ENCODE results near the gene DERL2.

GRCh38 chr17:5430413-5430999, 55.5 kb downstream of the DERL2 start:
- TF ChIP-seq, protein P1, sequence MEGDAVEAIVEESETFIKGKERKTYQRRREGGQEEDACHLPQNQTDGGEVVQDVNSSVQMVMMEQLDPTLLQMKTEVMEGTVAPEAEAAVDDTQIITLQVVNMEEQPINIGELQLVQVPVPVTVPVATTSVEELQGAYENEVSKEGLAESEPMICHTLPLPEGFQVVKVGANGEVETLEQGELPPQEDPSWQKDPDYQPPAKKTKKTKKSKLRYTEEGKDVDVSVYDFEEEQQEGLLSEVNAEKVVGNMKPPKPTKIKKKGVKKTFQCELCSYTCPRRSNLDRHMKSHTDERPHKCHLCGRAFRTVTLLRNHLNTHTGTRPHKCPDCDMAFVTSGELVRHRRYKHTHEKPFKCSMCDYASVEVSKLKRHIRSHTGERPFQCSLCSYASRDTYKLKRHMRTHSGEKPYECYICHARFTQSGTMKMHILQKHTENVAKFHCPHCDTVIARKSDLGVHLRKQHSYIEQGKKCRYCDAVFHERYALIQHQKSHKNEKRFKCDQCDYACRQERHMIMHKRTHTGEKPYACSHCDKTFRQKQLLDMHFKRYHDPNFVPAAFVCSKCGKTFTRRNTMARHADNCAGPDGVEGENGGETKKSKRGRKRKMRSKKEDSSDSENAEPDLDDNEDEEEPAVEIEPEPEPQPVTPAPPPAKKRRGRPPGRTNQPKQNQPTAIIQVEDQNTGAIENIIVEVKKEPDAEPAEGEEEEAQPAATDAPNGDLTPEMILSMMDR (IDR thresholded peaks at IDR 0.05) = no peak
- TF ChIP-seq POLR2A (IDR thresholded peaks at IDR 0.05) = no peak

Measured in adrenal gland (tissue), 5 donors.